ENCODE data around the gene TAS2R60.
"Not testable (repeated sequence)": the region's sequence is repeated elsewhere in the genome, so short reads cannot be mapped to it uniquely, and the experiment has no call there.

Gene TAS2R60

GRCh38 chr7:143408686-143409561 lies 34.3 kb upstream of the TAS2R60 start, which contains the start of gene EPHA1:
EPHA1 (minus strand) TSS chr7:143408856; CDS start chr7:143408805, 51 bp downstream.
- no peak for DNase-seq (ENCODE audit: low read depth, low spot score)
- H3K4me3 ChIP-seq (ENCODE audit: low read length), result peak within 1 kb of the TSS; percentile 48

GRCh38 chr7:143410521-143411004 lies 32.7 kb upstream of the TAS2R60 start:
- no peak for DNase-seq (ENCODE audit: low read depth, low spot score)
- no peak overlapping the region for H3K4me3 ChIP-seq (ENCODE audit: low read length)

DNA sequence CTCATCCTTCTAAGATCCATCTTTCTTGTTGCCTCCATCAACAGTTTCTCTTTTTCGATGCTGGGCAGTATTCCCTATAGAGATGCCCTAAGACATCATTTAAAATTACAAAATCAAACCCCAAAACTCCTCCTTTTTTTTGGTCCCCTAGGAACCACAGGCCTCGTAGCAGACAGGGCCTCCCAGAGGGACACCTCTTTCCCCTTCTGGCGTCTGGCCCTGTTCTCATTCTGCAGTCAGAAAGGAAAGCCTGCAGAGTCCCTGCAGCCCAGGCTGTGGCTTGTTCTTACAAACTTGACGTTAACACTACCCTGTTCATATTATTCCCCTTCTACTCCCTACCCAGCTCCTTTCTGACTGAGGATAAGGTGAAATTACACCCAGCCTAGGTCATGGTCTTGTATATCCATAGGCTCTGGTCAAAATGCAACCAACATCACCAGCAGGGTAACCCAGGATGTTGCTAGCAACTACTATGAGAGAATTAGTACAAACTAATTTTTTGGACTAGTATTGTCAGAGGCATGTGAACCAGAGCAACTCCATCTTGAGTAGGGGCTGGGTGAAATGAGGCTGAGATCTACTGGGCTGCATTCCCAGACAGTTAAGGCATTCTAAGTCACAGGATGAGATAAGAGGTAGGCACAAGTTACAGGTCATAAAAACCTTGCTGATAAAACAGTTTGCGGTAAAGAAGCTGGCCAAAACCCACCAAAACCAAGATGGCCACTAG lies 31.1 kb upstream of the TAS2R60 start:
- H3K4me3 ChIP-seq (ENCODE audit: low read length), result no peak overlapping the region
- no peak for DNase-seq (ENCODE audit: low read depth, low spot score)

DNA sequence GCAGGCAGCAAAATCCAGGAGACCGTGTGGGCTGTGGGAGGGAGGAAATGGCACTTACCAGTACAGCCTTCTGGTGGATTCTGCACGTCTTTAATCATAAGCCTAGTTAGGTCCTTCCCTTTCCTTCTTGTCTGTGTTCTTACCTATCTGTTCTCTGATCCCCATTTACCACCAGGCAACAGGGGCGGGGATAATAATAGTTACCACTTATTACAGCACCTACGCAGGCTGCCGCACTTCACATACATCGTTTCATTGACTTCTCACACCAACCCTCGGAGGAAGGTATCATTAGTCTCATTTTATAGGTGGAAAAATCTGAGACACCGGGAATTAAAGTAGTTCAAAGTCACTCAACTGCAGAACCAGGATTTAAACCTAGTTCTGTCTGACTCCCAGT lies 30.1 kb upstream of the TAS2R60 start:
- H3K4me3 ChIP-seq (ENCODE audit: low read length), result no peak overlapping the region
- no peak for DNase-seq (ENCODE audit: low read depth, low spot score)

DNA sequence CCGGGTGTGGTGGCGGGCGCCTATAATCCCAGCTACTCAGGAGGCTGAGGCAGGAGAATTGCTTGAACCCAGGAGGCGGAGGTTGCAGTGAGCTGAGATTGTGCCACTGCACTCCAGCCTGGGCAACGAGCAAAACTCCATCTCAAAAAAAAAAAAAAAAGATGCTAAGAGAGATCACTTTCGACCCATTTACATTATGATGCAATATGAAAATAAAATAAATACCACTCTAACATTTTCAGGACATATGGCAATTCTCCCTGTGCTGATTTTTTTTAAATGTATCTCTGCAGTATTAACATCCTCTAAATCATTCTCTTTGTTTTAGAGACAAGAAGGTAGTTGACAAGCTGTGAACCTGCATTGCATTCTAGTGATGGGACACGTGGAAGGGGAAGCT lies 28.0 kb upstream of the TAS2R60 start:
- DNase-seq (ENCODE audit: low read depth, low spot score); H3K4me3 ChIP-seq (ENCODE audit: low read length): not testable (repeated sequence)

DNA sequence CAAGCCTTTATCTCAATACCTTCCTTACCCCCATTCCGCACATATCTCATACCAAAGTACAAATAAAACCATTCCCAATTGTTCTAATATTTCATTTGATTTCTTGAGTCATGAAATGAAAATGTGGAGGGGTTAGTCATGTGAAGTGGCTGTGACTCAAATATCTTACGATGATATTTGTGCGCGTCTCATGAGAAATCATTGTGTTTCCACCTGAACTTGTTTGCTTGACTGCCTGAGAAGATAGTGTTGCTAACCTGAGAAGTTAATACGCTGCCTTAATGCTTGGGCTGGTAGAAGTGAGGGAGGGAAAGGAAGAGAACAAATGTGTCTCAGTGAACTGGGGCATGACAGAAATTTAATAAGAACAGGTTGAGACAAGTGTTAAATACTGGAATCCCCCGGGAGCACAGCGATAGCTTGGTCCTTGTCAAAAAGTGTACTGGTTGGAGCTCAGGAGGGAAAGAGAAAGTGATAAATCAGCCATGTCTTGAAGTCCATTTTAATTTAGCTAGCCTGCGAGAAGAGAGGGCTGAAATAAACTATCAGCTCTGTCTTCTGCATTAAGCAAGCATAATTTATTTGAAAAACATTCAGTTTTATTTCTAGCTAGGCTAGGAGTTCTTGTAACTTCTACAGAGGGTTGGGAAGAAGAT lies 27.4 kb upstream of the TAS2R60 start:
- no peak overlapping the region for H3K4me3 ChIP-seq (ENCODE audit: low read length)
- no peak for DNase-seq (ENCODE audit: low read depth, low spot score)

DNA sequence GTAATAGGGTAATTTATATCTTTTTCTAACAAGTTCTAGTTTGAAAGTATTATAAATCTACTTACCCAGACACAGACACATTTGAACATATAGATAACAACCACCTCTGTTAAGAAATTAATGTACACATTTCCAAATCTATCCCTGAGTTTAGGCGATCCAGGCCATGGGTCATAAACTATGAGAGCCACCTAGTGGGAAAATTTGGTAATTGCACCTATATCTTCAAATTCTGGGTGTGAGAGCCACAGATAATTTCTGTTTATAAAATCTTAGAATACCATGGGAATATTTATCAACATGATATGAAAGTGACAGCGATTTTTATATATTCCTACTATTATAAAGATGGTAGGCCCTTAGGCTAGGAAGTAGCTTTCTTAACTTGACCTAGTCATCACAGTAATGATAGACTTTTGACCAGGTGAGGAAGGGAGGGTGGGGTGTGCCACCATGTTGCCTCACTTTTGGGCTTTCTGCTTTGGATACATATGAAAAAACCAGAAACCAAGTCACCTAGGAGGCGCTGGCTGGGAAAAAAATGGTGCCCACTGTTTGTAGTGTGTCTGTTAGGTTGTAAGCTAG lies 26.6 kb upstream of the TAS2R60 start:
- no peak overlapping the region for H3K4me3 ChIP-seq (ENCODE audit: low read length)
- peak; percentile 44 for DNase-seq (ENCODE audit: low read depth, low spot score)

DNA sequence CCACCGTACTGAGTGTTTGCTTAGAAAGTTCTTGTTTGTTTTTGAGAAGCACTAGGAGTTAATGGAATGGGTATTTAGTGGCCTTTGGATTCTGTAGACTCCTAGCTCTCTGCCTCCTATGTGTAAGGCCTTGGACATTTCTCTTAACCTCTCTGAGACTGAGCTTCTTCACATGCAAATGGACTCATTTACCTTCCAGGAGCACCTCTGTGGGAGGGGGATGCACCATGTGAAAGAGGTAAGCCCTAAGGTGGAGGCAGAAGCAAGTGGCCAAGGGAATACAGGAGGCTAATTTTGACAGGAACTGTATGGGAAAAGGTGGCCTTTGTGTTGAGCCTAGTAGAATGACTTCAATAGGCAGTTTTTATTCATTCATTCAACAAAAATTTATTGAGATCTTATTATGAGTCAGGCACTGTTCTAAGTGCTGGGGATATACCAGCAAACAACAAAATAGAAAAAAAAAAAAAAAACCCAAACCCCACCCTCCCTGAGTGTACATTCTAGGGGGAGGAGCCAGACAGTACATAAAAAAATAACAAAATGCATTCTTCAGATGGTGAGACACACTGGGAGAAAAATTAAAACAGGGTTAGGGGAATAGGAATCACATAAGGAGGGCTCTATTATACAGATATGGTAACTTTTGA lies 25.4 kb upstream of the TAS2R60 start:
- DNase-seq (ENCODE audit: low read depth, low spot score), result no peak
- H3K4me3 ChIP-seq (ENCODE audit: low read length), result no peak overlapping the region

- no peak for DNase-seq (ENCODE audit: low read depth, low spot score)
- no peak overlapping the region for H3K4me3 ChIP-seq (ENCODE audit: low read length)
Measured at GRCh38 chr7:143418681-143419458, 24.4 kb upstream of the TAS2R60 start.

GRCh38 chr7:143419880-143420279 lies 23.4 kb upstream of the TAS2R60 start:
- H3K4me3 ChIP-seq (ENCODE audit: low read length), result no peak overlapping the region
- DNase-seq (ENCODE audit: low read depth, low spot score), result no peak

- DNase-seq (ENCODE audit: low read depth, low spot score); H3K4me3 ChIP-seq (ENCODE audit: low read length): not testable (repeated sequence)
Measured at GRCh38 chr7:143420624-143421023, 22.6 kb upstream of the TAS2R60 start.

DNA sequence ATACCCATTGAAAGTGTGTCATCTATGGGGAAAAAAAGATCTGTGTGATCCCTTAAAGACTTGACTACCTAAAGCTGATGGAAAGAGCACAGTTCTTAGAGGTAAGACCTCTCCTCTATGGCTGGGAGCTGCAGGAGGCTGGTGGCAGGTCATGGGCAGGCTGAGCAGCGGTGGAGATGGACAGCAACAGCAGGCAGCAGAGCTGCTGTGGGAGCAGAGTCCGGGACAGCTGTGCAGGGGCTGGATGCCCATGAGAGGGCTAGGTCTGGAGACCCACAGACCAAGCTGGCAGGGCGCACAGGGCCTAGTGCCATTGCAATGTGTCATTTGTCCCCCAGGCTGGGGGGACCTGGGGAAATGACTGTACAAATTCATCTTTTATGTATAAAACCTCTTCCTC lies 21.2 kb upstream of the TAS2R60 start:
- H3K4me3 ChIP-seq (ENCODE audit: low read length), result no peak overlapping the region

DNA sequence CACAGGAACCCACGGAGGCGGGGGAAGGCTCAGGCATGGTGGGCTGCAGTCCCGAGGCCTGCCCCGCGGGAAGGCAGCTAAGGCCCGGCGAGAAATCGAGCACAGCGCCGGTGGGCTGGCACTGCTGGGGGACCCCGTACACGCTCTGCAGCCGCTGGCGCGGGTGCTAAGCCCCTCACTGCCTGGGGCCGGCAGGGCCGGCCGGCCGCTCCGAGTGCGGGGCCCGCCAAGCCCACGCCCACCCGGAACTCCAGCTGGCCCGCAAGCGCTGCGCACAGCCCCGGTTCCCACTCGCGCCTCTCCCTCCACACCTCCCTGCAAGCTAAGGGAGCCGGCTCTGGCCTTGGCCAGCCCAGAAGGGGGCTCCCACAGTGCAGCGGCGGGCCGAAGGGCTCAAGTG lies 18.8 kb upstream of the TAS2R60 start:
- DNase-seq (ENCODE audit: low read depth, low spot score); H3K4me3 ChIP-seq (ENCODE audit: low read length): not testable (repeated sequence)

More for the DNA sequence above, 21.2 kb upstream of the TAS2R60 start:
- DNase-seq (ENCODE audit: low read depth, low spot score), result no peak

GRCh38 chr7:143426479-143427142 lies 16.6 kb upstream of the TAS2R60 start:
- DNase-seq (ENCODE audit: low read depth, low spot score), result no peak
- H3K4me3 ChIP-seq (ENCODE audit: low read length), result no peak overlapping the region

- DNase-seq (ENCODE audit: low read depth, low spot score), result no peak
- no peak overlapping the region for H3K4me3 ChIP-seq (ENCODE audit: low read length)
Measured at GRCh38 chr7:143429770-143430698, 13.2 kb upstream of the TAS2R60 start.

DNA sequence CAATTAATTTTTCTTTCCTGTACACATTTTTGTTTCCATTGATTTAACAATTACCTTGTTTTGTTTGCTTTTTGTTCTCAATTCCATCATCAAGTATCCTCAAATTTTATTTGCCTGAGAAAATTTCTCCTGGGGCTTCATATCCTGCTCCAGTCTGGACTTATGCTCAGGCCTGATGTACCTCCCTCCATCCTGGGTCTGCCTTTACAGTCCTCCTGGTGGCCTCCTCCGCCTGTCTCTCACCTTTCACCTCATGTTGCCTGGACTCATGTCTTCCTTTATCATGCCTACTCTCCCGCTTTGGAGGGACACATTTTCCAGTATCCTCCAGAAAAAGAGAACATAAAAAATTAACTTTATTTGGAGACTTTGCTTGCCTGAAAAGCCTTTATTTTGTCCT lies 12.1 kb upstream of the TAS2R60 start:
- H3K4me3 ChIP-seq (ENCODE audit: low read length), result no peak overlapping the region
- DNase-seq (ENCODE audit: low read depth, low spot score), result no peak

DNA sequence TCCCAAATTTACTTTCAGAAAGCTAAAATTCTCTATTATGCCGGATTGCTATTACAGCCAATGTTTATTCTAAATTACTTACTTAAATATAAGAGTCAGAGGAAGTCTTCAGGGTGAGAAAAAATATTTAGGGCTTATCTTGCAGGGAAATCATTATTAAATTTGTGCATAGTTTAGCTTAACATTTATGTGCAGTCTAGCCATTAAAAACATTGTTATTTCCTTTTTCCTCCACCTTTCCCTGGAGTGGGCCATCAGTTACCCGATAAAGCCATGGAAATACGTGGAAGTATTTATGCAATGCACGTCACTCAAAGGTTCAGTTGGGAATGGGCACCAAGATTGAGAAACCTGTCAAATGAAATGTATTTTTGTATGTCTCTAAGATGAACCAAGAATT lies 9.5 kb upstream of the TAS2R60 start:
- no peak for DNase-seq (ENCODE audit: low read depth, low spot score)
- no peak overlapping the region for H3K4me3 ChIP-seq (ENCODE audit: low read length)

Data from Jurkat, Clone E6-1 (cell line).